Measurements from ENCODE around the gene AJAP1. TPM values are rescaled to one million over a fixed set of nuclear protein-coding genes. Genes with fewer than 3 reads are reported as not detected.

Gene AJAP1
- total and polyA plus RNA-seq, 2 of the 13 experiments (the other 11 are each of a cell fraction or from before 2014, with no cell fraction given): not detected

GRCh38 chr1:4694492-4694891 is 40.1 kb downstream of the AJAP1 start:
- intact Hi-C loops (cut with micrococcal nuclease; ENCODE audit: unreplicated experiment): no loop called here
- WGBS (ENCODE audit: low lambda C conversion rate): 10% methylated on average over 9 of the region's 9 CpGs
- ATAC-seq: peak; percentile 45; the same call in 2 of the 3 replicates

GRCh38 chr1:4695241-4695640 is 40.8 kb downstream of the AJAP1 start:
- Histone ChIP-seq H3K9ac (ENCODE audit: insufficient read depth, low read depth, low read length) (no peak overlapping the region), H4K20me1 (ENCODE audit: insufficient read depth, low read length) (no peaks in the 10 kb centered on the region), H3K36me3 (replicated peaks in 1 of 2; ENCODE audit: control insufficient read depth in 1 of 2, insufficient read depth in 2 of 2, low read length in 2 of 2) (no peaks in the 10 kb centered on the region), H3K4me2 (ENCODE audit: low read depth, low read length) (no peak overlapping the region), H3K4me1 (ENCODE audit: insufficient read depth, low read length) (no peaks in the 10 kb centered on the region), H2AFZ (ENCODE audit: low read length) (no peak overlapping the region), H3K27ac (ENCODE audit: extremely low read length, insufficient read depth, low read length) (no peak overlapping the region), H3K27me3 (ENCODE audit: control insufficient read depth in 1 of 2, insufficient read depth in 2 of 2, low read length in 2 of 2) (peaks cover 1 to 5% of the 10 kb centered on the region in 2 experiments; a peak in 3 of 5 replicates), H3K79me2 (ENCODE audit: insufficient read depth, low read length) (no peaks in the 10 kb centered on the region), H3K4me3 (replicated peaks in 1 of 3; ENCODE audit: insufficient read depth in 1 of 3, low read depth in 2 of 3, low read length in 3 of 3) (no peak overlapping the region), H3K9me3 (ENCODE audit: low read length) (no peaks in the 10 kb centered on the region)
- no TSS peak for BruUV-seq (replicated peaks)
- in situ Hi-C loops (cut with HindIII; ENCODE audit: extremely low pct_ligation_motif_present, low pct_unique_long_range_greater_than_20kb): no loop called here
- DNase-seq (ENCODE audit: low spot score) (no peak), ATAC-seq (no peak), FAIRE-seq (no peak)
- CTCF ChIA-PET (ENCODE audit: low intra/inter-chr PET ratio, low total read pairs): no interaction called here
- POLR2A ChIA-PET: no interaction called here
- intact Hi-C loops (cut with micrococcal nuclease; ENCODE audit: unreplicated experiment): no loop called here
- WGBS (ENCODE audit: low lambda C conversion rate): 0% methylated on average over 5 of the region's 8 CpGs
- TF ChIP-seq ZNF784 (CRISPR knock-in tag; IDR thresholded peaks at IDR 0.05; ENCODE audit: borderline replicate concordance) (no peak), ATRX (CRISPR knock-in tag; IDR thresholded peaks at IDR 0.05; ENCODE audit: borderline replicate concordance) (no peak), GMEB2 (CRISPR knock-in tag; IDR thresholded peaks at IDR 0.05; ENCODE audit: low read depth) (no peak), NFYC (CRISPR knock-in tag; IDR thresholded peaks at IDR 0.05) (no peak), MLX (CRISPR knock-in tag; IDR thresholded peaks at IDR 0.05) (no peak), ZMAT5 (CRISPR knock-in tag; IDR thresholded peaks at IDR 0.05; ENCODE audit: borderline replicate concordance, low read depth) (no peak), RFX3 (CRISPR knock-in tag; IDR thresholded peaks at IDR 0.05) (no peak), SRSF4 (IDR thresholded peaks at IDR 0.05; ENCODE audit: low read depth, low read length, poor library complexity, severe bottlenecking) (no peak), ZBTB33 (CRISPR knock-in tag; IDR thresholded peaks at IDR 0.05) (no peak), NBN (conservative IDR thresholded peaks at IDR 0.05) (no peak), CEBPG (CRISPR knock-in tag; IDR thresholded peaks at IDR 0.05) (no peak), SP2 (CRISPR knock-in tag; IDR thresholded peaks at IDR 0.05) (no peak), ZFY (CRISPR knock-in tag; IDR thresholded peaks at IDR 0.05) (no peak)

More at GRCh38 chr1:4694492-4694891, 40.1 kb downstream of the AJAP1 start:
- Histone ChIP-seq H3K9ac (ENCODE audit: insufficient read depth, low read depth, low read length) (no peak overlapping the region), H3K4me1 (ENCODE audit: insufficient read depth, low read length) (no peaks in the 10 kb centered on the region), H3K27me3 (ENCODE audit: control insufficient read depth in 1 of 2, insufficient read depth in 2 of 2, low read length in 2 of 2) (peaks cover 1 to 5% of the 10 kb centered on the region in 2 experiments; a peak in 3 of 5 replicates), H3K36me3 (replicated peaks in 1 of 2; ENCODE audit: control insufficient read depth in 1 of 2, insufficient read depth in 2 of 2, low read length in 2 of 2) (no peaks in the 10 kb centered on the region), H3K79me2 (ENCODE audit: insufficient read depth, low read length) (no peaks in the 10 kb centered on the region), H3K27ac (ENCODE audit: extremely low read length, insufficient read depth, low read length) (no peak overlapping the region), H3K9me3 (ENCODE audit: low read length) (no peaks in the 10 kb centered on the region), H3K4me3 (replicated peaks in 1 of 3; ENCODE audit: insufficient read depth in 1 of 3, low read depth in 2 of 3, low read length in 3 of 3) (no peak overlapping the region), H3K4me2 (ENCODE audit: low read depth, low read length) (no peak overlapping the region), H4K20me1 (ENCODE audit: insufficient read depth, low read length) (no peaks in the 10 kb centered on the region), H2AFZ (ENCODE audit: low read length) (no peak overlapping the region)
- TF ChIP-seq KDM6A (CRISPR knock-in tag; IDR thresholded peaks at IDR 0.05; ENCODE audit: low read depth) (no peak), NFE2 (CRISPR knock-in tag; IDR thresholded peaks at IDR 0.05) (no peak)
- POLR2A ChIA-PET: no interaction called here
- DNase-seq (ENCODE audit: low spot score) (no peak), FAIRE-seq (no peak)
- BruUV-seq (replicated peaks): no TSS peak
- CTCF ChIA-PET (ENCODE audit: low intra/inter-chr PET ratio, low total read pairs): no interaction called here
- in situ Hi-C loops (cut with HindIII; ENCODE audit: extremely low pct_ligation_motif_present, low pct_unique_long_range_greater_than_20kb): no loop called here
